Superior temporal gyrus (tissue), 1 donor: ENCODE data around the gene MED13L.

ENCODE experiments used
- DNase-seq: peaks from one replicate; pipeline ENCODE4 v3.0.0-alpha.2; 2016; ENCODE audit errors: extremely low spot score

Gene MED13L

DNA sequence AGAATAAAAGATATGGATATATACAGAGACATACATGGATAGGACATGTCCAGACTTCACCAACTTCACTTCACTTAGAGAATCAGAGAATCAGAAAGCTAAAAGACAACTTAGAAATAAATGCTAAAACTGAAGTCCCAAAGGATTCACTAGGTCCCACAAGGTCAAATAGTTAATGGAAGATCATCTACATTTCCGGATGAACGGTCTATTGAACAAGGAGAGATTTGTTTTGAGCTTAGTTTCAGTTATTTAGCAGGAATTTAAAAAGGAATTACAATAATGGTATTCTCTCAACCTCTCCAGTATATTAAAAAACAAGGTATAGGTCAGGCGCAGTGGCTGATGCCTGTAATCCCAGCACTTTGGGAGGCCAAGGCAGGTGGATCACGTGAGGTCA lies 187.0 kb downstream of the MED13L start:
- no peak for DNase-seq

- DNase-seq = no peak
Observed at GRCh38 chr12:116089080-116089479, 188.4 kb downstream of the MED13L start.

- no peak for DNase-seq
Observed at GRCh38 chr12:116087962-116088361, 189.5 kb downstream of the MED13L start.

- DNase-seq = no peak
Observed at GRCh38 chr12:116087399-116087798, 190.1 kb downstream of the MED13L start.

DNA sequence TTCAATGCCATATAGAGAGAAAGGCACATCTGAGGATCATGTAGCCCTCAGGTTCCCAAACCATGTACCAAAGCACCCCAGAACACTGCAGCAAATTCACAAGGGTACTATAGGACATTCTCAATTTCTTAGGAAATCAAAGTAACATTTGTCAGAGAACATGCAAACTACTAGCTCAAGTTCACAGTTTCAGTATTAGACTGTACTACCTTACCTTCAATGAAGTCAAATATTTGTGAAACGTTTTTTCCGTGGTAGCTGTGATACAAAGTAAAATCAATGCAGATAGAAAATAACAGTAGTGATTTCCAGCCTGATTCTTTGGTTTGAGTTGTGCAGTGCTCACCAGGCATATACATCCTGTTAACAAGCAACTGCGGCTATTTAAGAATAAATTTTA lies 197.1 kb downstream of the MED13L start:
- no peak for DNase-seq

DNA sequence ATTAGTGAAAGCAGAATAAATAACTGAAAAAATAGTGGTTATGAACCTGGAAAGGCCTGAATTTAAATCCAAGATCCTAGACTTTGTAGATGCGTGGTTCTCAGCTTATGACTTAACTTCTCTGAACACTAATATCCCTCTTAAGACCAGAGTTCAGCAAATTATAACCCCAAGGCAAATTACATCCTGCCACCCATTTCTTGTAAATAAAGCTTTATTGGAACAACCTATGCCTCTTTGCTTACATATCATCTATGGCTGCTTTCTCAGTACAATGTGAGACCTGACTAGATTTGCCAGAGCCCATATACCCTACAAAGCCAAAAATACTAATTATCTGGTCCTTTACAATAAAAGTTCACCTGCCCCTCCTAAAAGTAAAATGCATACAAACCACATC lies 199.1 kb downstream of the MED13L start:
- DNase-seq = no peak

DNA sequence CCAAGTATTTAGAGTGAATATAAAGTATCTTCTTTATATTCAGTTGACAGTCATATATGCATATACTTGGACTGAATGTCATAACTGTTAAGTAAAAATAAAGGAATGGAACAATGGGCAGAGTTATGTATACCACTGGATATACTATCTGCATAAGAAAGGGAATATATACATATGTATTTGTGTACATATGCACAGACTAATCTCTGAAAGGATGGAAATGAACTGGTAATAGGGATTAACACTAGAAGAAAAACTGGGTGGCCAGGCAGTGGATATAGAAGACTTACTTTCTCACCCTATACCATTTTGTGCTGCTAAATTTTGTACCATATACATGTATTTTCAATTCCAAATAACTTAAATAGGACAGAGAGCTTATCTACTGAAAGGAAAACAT lies 200.1 kb downstream of the MED13L start:
- no peak for DNase-seq

DNA sequence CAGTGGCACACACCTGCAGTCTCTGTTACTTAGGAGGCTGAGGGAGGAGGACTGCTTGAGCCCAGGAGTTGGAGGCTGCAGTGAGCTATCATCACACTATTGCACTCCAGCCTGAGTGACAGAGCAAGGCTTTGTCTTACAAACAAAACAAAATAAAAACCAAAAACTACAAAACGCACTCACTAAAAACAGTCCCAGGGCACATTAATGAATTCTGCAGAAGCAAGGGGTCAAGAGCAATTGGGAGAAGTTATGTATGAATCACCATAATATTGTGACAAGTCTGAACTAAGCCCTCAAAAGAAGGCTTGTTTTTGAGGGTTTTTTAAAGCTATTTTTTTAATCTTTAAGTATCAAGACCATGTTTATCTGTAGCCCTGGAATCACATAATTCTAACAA lies 201.1 kb downstream of the MED13L start:
- DNase-seq = no peak

DNA sequence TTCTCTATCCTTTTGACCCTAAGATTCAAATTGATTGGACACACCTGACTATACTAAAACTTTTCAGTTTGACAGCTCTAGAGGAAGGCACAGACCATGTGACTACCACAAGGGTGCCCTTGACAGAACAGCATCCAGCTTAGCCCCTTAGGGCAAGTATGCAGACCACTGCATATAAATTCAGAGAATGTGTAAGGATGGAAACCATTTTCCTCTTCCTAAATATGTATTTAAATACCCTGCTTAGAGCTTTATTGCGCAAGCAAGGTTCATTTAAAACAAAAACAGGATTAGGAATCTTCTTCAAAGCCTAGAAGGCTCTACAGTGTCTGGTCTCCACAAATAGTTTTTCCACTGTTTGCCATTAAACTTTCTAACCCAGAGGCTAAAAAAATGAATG lies 202.8 kb downstream of the MED13L start:
- DNase-seq = no peak

GRCh38 chr12:116071555-116072230 lies 205.8 kb downstream of the MED13L start:
- no peak for DNase-seq

DNA sequence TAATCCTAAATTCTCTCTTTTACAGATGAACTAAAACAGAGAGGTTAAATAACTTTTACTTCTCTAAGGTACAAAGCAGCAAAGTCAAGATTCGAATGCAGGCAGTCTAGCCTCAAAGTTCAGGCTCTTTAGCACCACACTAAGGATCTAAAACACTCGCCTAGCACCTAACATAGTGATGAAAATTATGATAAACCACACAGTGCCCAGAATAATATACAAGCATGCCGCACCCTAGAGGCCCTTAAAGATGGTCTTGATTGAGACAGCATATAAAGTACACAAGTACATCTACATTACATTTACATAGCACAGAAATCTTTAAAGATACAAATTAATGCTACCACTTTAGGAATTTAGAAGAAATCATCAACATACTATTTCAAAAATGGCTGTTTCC lies 207.0 kb downstream of the MED13L start:
- no peak for DNase-seq

- no peak for DNase-seq
Observed at GRCh38 chr12:116069943-116070342, 207.6 kb downstream of the MED13L start.

DNA sequence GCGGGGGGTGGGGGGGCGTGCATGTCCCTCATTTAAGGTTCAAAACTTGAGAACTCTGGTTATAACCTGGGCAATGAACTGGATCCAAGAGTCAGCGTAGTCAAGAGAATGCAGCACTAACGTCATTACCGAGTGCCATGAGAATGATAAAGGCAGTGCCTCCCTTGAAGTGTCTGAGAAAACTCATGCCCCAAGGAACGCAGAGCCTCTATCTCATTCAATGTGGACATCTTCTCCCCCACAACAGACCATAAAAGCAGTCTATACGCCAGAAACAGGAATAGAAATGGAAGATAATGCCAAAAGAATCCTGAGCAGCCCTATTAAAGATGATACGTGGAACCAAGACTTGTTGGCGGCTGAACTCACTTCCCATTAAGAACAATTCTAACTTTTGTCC lies 208.6 kb downstream of the MED13L start:
- no peak for DNase-seq

GRCh38 chr12:116068371-116068770 lies 209.1 kb downstream of the MED13L start:
- DNase-seq = no peak

GRCh38 chr12:116067892-116068291 lies 209.6 kb downstream of the MED13L start:
- DNase-seq = peak; percentile 54

- no peak for DNase-seq
Observed at GRCh38 chr12:116066381-116067230, 210.9 kb downstream of the MED13L start.

DNA sequence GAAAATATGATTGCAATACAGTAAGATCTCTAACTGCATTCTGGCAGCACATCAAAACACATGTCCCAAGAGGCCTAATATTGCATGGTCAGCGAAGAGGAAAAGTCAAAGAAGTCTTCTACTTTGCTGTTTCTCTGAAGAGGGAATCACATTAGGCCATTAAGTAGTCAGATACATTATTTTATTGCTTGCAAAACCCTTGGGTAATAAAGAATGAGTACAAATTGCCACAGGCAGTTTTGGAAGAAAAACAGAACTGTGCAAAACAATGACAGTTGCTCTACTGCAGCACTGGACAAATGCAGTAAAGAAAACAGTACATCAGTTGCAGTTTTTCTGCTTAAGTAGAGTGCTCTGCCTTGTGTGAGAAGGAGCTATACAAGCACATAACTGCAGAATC lies 211.9 kb downstream of the MED13L start:
- no peak for DNase-seq

DNA sequence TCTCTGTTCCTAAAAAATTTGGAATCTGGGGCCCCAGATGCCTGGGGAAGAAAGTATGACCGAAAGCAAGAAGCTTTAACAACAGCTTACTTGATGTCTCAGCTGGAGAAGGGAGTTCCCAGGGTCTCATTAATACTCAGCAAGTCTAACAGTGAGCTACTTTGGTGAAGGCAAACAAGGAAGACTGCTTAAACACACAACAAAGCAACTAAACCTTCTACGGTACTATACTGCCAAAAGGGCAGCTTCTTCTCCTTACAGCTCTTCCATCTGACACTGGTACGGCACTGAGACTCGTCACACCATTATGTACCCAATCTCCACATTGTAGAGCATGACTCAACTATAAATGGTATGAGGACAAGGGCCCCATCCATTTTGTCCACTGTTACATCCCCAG lies 213.0 kb downstream of the MED13L start:
- no peak for DNase-seq

- no peak for DNase-seq
Observed at GRCh38 chr12:116062698-116063097, 214.8 kb downstream of the MED13L start.

DNA sequence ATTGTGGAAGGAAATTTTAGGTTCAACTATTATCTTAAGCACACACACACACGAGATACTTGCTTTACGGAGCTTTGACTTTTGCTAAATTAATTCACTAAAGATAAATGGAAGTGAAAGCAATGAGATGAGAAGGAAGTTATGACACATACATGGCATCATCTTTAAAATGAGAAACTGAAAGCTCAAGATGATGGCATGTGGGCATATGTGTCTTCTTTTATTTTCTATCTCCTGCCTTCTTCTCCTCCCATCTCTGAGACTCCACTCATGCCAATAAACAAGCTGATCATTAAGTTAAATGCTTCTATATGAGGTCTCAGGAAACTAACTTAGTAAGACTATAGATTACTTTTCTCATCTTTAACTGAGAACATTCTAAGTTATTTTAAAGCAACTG lies 216.7 kb downstream of the MED13L start:
- no peak for DNase-seq

DNA sequence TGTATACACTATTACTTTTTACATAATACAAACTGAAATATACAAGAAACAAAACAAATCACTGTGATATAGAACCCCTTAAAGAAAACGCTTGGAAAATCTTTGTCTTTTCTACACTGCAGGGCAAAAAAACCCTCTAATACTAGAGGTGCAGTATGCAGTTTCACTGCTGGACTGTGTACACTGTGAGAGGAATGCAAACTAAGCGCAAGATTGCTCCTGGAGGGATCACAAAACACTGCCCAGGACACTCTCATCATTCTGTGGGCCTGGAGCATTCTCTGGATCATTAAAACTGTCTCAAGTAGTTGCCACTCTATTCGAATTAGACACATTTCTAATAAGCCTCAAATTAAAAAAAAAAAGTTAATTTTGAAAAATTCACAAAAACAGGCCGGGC lies 217.6 kb downstream of the MED13L start:
- DNase-seq = no peak

DNA sequence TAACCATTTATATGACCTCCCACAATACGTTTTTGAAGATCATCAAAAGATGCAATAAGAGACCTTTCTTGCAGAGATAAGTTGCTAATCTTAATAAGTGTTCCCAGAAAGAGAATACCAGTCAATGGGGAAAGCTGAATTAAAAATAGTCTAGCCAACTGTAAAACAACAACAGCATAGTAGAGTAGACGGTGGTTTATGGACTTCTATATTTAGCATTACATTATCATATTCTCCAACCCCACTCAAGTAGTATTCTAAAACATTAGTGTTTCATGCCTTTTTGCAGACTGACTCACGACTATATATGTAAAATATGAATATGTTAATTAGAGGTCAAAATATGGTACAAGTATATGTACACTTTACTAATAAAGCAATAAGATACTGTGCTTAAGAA lies 218.9 kb downstream of the MED13L start:
- no peak for DNase-seq

DNA sequence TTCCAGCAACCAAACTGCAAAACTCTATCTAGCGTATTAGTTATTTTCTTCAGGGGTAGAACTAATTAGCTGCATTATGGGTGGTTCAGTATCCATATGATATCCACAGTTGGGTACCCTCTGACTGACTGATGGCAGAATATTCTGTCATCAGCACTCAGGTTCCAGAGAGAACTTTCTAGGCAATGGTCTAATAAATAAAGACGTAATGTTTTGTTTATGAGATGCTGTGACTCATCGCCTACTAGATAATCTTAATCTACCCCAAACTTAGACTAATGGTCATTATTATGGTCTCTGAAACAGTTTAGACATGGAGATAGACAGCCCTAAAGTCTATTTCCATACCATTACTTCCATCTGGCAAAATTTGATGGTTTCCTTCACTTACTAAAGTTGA lies 220.1 kb downstream of the MED13L start:
- no peak for DNase-seq
